SK-N-SH (cell line): ENCODE measurements around the gene PATE1. TPM values are rescaled to one million over a fixed set of nuclear protein-coding genes. Genes with fewer than 3 reads are reported as not detected.

Experiments
- CTCF ChIA-PET: fragments of 300-600, 350-600 bp; formaldehyde crosslinking; extraction: SDS; loops from one replicate; lab custom pipeline; 2021; lab: Yijun Ruan, JAX
- POLR2A ChIA-PET: fragments of 350-600 bp; sonication (Branson Sonifier 250); formaldehyde crosslinking; extraction: SDS; loops from one replicate; lab custom pipeline; 2020; ENCODE audit warnings: antibody characterized with exemption, inconsistent platforms; lab: Yijun Ruan, JAX
- DNase-seq: peaks from one replicate; pipeline ENCODE4 v3.0.0; 2012
- H2AFZ ChIP-seq: fragments of 200-600 bp; sonication (generic); 2 replicates; pipeline ENCODE4 v1.8.1; 2016; ENCODE audit warnings: antibody characterized with exemption, mild to moderate bottlenecking, low read depth
- H3F3A ChIP-seq: fragments of 200-600 bp; sonication (generic); replicated peaks from 2 replicates; pipeline ENCODE3; 2016; ENCODE audit warnings: antibody characterized with exemption, mild to moderate bottlenecking; ENCODE audit not compliant: insufficient read depth
- H3K27ac ChIP-seq, 2 experiments: fragments of 200-500 bp in 1 of 2; fragments of 200-600 bp in 1 of 2; sonication (Bioruptor generic) in 1 of 2; sonication (generic), shearing (Covaris generic) in 1 of 2; 2 replicates each; pipeline versions ENCODE4 v1.5.1 to v1.6.1; 2014 to 2016; ENCODE audit warnings: low read depth in 2 of 2, inconsistent platforms in 1 of 2, low read length in 1 of 2, mild to moderate bottlenecking in 1 of 2, mixed read lengths in 1 of 2
- H3K27me3 ChIP-seq: fragments of 200-600 bp; sonication (generic), shearing (Covaris generic); 2 replicates; pipeline ENCODE4 v1.6.1; 2016; ENCODE audit warnings: mixed run types; ENCODE audit not compliant: insufficient read depth
- H3K36me3 ChIP-seq, 2 experiments: fragments of 200-500 bp in 1 of 2; fragments of 200-600 bp in 1 of 2; sonication (Bioruptor generic) in 1 of 2; sonication (generic) in 1 of 2; replicated peaks in 1 of 2; 2 replicates each; pipeline versions ENCODE3 to v1.5.1; 2014 to 2016; ENCODE audit warnings: low read length in 1 of 2, mild to moderate bottlenecking in 1 of 2; ENCODE audit not compliant: insufficient read depth in 2 of 2, control insufficient read depth in 1 of 2
- H3K4me1 ChIP-seq, 2 experiments: fragments of 200-500 bp in 1 of 2; fragments of 200-600 bp in 1 of 2; sonication (Bioruptor generic) in 1 of 2; sonication (generic), shearing (Covaris generic) in 1 of 2; 2 replicates each; pipeline versions ENCODE4 v1.5.1 to v1.6.1; 2014 to 2016; ENCODE audit warnings: low read depth in 1 of 2, low read length in 1 of 2, mixed run types in 1 of 2; ENCODE audit not compliant: insufficient read depth in 2 of 2, control insufficient read depth in 1 of 2
- H3K4me2 ChIP-seq: fragments of 200-600 bp; sonication (generic), shearing (Covaris generic); 2 replicates; pipeline ENCODE4 v1.6.1; 2017; ENCODE audit warnings: mixed run types
- H3K4me3 ChIP-seq, 2 experiments: fragments of 200-500 bp in 1 of 2; fragments of 200-600 bp in 1 of 2; sonication (Bioruptor generic) in 1 of 2; sonication (generic), shearing (Covaris generic) in 1 of 2; 2 replicates each; pipeline versions ENCODE4 v1.5.1 to v1.8.1; 2014 to 2016; ENCODE audit warnings: low read depth in 2 of 2, inconsistent platforms in 1 of 2, low read length in 1 of 2, mild to moderate bottlenecking in 1 of 2, mixed read lengths in 1 of 2, moderate library complexity in 1 of 2
- H3K79me2 ChIP-seq: fragments of 200-600 bp; sonication (generic); 2 replicates; pipeline ENCODE4 v1.8.1; 2017; ENCODE audit warnings: mild to moderate bottlenecking; ENCODE audit not compliant: insufficient read depth
- H3K9ac ChIP-seq: fragments of 200-600 bp; sonication (generic); 2 replicates; pipeline ENCODE4 v1.6.1; 2017; ENCODE audit warnings: mixed run types
- H3K9me2 ChIP-seq: fragments of 200-600 bp; sonication (generic); 2 replicates; pipeline ENCODE4 v1.6.1; 2017; ENCODE audit warnings: mixed run types
- H3K9me3 ChIP-seq: fragments of 200-600 bp; sonication (generic); 2 replicates; pipeline ENCODE4 v1.6.1; 2017; ENCODE audit warnings: mixed run types, mild to moderate bottlenecking, moderate library complexity
- H4K20me1 ChIP-seq: fragments of 200-600 bp; sonication (generic); 2 replicates; pipeline ENCODE4 v1.6.1; 2017; ENCODE audit warnings: mild to moderate bottlenecking, mixed run types; ENCODE audit not compliant: insufficient read depth
- CHD2 ChIP-seq: fragments of 150-350 bp; IDR thresholded peaks from 2 replicates; pipeline ENCODE4 v1.6.1; 2018; ENCODE audit warnings: low read length; ENCODE audit not compliant: partially characterized antibody
- EZH2phosphoT487 ChIP-seq: fragments of 200-600 bp; sonication (generic); IDR thresholded peaks from 2 replicates; pipeline ENCODE4 v1.6.1; 2017; ENCODE audit warnings: low read depth, mixed run types, mild to moderate bottlenecking, antibody characterized with exemption, moderate library complexity, borderline replicate concordance
- GABPA ChIP-seq: IDR thresholded peaks from 2 replicates; pipeline ENCODE4 v1.4.0; 2012; ENCODE audit warnings: low read depth, mild to moderate bottlenecking
- JUND ChIP-seq: IDR thresholded peaks from 2 replicates; pipeline ENCODE4 v1.4.0; 2012
- NRF1 ChIP-seq: IDR thresholded peaks from 2 replicates; pipeline ENCODE4 v1.6.1; 2012; ENCODE audit warnings: low read depth, mild to moderate bottlenecking, low read length
- RAD21 ChIP-seq: IDR thresholded peaks from 2 replicates; pipeline ENCODE4 v1.6.1; 2012; ENCODE audit warnings: mild to moderate bottlenecking, low read length
- RXRA ChIP-seq: IDR thresholded peaks from 2 replicates; pipeline ENCODE4 v1.4.0; 2012; ENCODE audit warnings: low read depth, mild to moderate bottlenecking, borderline replicate concordance
- SIN3A ChIP-seq: IDR thresholded peaks from 2 replicates; pipeline ENCODE4 v1.6.1; 2012; ENCODE audit warnings: low read depth, mild to moderate bottlenecking, low read length, moderate library complexity, borderline replicate concordance
- TAF1 ChIP-seq: IDR thresholded peaks from 2 replicates; pipeline ENCODE4 v1.6.1; 2012; ENCODE audit warnings: low read depth, mild to moderate bottlenecking, low read length, moderate library complexity, borderline replicate concordance
- TEAD4 ChIP-seq: IDR thresholded peaks from 2 replicates; pipeline ENCODE4 v1.4.0; 2012; ENCODE audit warnings: mild to moderate bottlenecking, borderline replicate concordance; ENCODE audit not compliant: insufficient read depth
- WGBS: methylation state at CpG from one replicate; pipeline ENCODE4 v1.1.6; 2017; ENCODE audit warnings: low lambda C conversion rate; 5-methylcytosine and 5-hydroxymethylcytosine counted together
- polyA plus RNA-seq, 3 experiments: library from polyadenylated mRNA; depleted of rRNA; stranded (reverse); fragments of >200 nt; gene quantifications; 2 replicates each; pipeline ENCODE4 v1.2.3, GENCODE V29; 2012
- TF ChIP-seq, protein P1 (sequence below): fragments of 150-350 bp; IDR thresholded peaks from 2 replicates; pipeline ENCODE4 v1.6.1; 2016; ENCODE audit warnings: mild to moderate bottlenecking, low read depth, low read length
- TF ChIP-seq, protein P2 (sequence below): IDR thresholded peaks from 2 replicates; pipeline ENCODE4 v1.4.0; 2012; ENCODE audit warnings: low read depth, borderline replicate concordance
- TF ChIP-seq, protein P3 (sequence below): fragments of 150-350 bp; IDR thresholded peaks from 2 replicates; pipeline ENCODE4 v1.6.1; 2017; ENCODE audit warnings: antibody characterized with exemption, low read length, low read depth, borderline replicate concordance

Gene PATE1, protein sequence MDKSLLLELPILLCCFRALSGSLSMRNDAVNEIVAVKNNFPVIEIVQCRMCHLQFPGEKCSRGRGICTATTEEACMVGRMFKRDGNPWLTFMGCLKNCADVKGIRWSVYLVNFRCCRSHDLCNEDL
- not detected in 2 replicates for polyA plus RNA-seq (2012; rRNA removed)
- not detected in 2 replicates for polyA plus RNA-seq (2012; cell fraction: cytosol; rRNA removed)
- polyA plus RNA-seq (2012; cell fraction: nucleus; rRNA removed), result not detected in 2 replicates

DNA sequence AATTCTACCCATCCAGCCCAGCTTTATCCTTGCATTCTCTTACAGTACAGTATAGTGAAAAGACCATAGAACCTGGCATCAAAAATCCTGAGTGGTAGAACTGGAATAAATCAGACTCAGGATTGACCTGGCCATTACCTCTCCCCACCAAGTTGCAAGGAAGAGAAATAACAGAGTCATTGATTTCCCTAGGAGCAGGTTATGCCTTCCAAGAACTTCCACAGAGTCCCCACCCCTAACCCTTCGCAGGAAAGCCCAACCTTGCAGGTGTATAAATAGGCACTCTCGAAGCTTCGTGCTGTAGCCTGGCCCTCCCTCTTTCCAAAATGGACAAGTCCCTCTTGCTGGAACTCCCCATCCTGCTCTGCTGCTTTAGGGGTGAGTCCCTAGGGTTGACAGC, at the start of gene PATE1:
Gene PATE1 (plus strand): TSS at position 301 of the 400 bp plus-strand sequence. CDS start 26 bp downstream, at position 327.
- Histone ChIP-seq H3K27ac (no peak within 1 kb of the TSS), H3K79me2 (no peaks in the 10 kb centered on the region), H3K9ac (no peak within 1 kb of the TSS), H3K36me3 (no peaks in the 10 kb centered on the region), H3F3A (no peaks in the 10 kb centered on the region), H4K20me1 (no peaks in the 10 kb centered on the region), H3K9me2 (no peaks in the 10 kb centered on the region), H3K4me2 (no peak within 1 kb of the TSS), H2AFZ (no peak within 1 kb of the TSS), H3K27me3 (peaks cover 15% of the 10 kb centered on the region; the same call in 1 of the 2 replicates), H3K4me3 (no peak within 1 kb of the TSS), H3K4me1 (no peaks in the 10 kb centered on the region), H3K9me3 (no peaks in the 10 kb centered on the region)
- POLR2A ChIA-PET, result no interaction called here
- CTCF ChIA-PET, result interaction anchor here (0.7 kb wide), 1 partner anchor 88 kb away, joined by 3 read pairs; no protein-coding TSS in a partner anchor
- no peak for DNase-seq
- WGBS, result 0% methylated on average over 3 of the region's 3 CpGs
- no peak for TF ChIP-seq NRF1
- no peak for TF ChIP-seq CHD2

DNA sequence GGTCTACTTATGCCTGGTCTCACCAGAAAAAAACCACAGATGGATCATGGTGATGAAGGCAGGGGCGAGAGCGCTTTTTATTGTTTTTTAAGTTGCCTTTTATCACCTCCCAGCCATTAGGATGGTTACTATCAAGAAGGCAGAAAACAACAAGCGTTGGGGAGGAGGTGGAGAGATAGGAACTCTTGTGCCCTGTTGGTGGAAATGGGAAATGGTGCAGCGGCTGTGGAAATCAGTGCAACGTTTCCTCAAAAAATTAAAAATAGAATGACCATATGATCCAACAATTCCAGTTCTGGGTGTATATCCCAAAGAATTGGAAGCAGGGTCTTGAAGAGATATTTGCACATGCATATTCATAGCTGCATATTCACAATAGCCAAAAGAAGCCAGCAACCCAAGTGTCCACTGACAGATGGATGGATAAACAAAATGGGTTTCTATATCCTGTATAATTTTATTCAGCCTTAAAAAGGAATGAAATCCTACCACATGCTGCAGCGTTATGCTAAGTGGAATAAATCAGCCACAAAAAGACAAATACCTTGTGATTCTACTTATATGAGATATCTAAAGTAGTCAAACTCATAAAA, 45.0 kb upstream of the PATE1 start:
- no peak overlapping the region for H2AFZ ChIP-seq
- H3K9me3 ChIP-seq, result no peaks in the 10 kb centered on the region
- H3K9me2 ChIP-seq, result no peaks in the 10 kb centered on the region
- peaks cover 15% of the 10 kb centered on the region; the same call in 1 of the 2 replicates for H3K27me3 ChIP-seq
- no peaks in the 10 kb centered on the region for H3F3A ChIP-seq
- DNase-seq, result no peak
- H4K20me1 ChIP-seq, result no peaks in the 10 kb centered on the region
- H3K4me2 ChIP-seq, result no peak overlapping the region
- TF ChIP-seq TAF1 (no peak), JUND (no peak), TEAD4 (no peak), RAD21 (no peak), SIN3A (no peak), EZH2phosphoT487 (no peak), GABPA (no peak), RXRA (no peak)
- TF ChIP-seq, protein P1, sequence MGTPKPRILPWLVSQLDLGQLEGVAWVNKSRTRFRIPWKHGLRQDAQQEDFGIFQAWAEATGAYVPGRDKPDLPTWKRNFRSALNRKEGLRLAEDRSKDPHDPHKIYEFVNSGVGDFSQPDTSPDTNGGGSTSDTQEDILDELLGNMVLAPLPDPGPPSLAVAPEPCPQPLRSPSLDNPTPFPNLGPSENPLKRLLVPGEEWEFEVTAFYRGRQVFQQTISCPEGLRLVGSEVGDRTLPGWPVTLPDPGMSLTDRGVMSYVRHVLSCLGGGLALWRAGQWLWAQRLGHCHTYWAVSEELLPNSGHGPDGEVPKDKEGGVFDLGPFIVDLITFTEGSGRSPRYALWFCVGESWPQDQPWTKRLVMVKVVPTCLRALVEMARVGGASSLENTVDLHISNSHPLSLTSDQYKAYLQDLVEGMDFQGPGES, result no peak
- TF ChIP-seq, protein P2, sequence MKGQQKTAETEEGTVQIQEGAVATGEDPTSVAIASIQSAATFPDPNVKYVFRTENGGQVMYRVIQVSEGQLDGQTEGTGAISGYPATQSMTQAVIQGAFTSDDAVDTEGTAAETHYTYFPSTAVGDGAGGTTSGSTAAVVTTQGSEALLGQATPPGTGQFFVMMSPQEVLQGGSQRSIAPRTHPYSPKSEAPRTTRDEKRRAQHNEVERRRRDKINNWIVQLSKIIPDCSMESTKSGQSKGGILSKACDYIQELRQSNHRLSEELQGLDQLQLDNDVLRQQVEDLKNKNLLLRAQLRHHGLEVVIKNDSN, result no peak
- TF ChIP-seq, protein P3, sequence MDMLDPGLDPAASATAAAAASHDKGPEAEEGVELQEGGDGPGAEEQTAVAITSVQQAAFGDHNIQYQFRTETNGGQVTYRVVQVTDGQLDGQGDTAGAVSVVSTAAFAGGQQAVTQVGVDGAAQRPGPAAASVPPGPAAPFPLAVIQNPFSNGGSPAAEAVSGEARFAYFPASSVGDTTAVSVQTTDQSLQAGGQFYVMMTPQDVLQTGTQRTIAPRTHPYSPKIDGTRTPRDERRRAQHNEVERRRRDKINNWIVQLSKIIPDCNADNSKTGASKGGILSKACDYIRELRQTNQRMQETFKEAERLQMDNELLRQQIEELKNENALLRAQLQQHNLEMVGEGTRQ, result no peak
- CTCF ChIA-PET, result no interaction called here
- no peaks in the 10 kb centered on the region for H3K36me3 ChIP-seq
- H3K4me3 ChIP-seq, result no peak overlapping the region
- POLR2A ChIA-PET, result no interaction called here
- no peaks in the 10 kb centered on the region for H3K79me2 ChIP-seq
- H3K4me1 ChIP-seq, result no peaks in the 10 kb centered on the region
- no peak overlapping the region for H3K9ac ChIP-seq
- 44% methylated on average over 6 of the region's 6 CpGs for WGBS
- H3K27ac ChIP-seq, result no peak overlapping the region
